ENCODE data around the gene FRMD3. TPM values are rescaled to one million over a fixed set of nuclear protein-coding genes. Genes with fewer than 3 reads are reported as not detected.

Gene FRMD3
- total RNA-seq, 1 donor from 2014 or later: 8.0 TPM

DNA sequence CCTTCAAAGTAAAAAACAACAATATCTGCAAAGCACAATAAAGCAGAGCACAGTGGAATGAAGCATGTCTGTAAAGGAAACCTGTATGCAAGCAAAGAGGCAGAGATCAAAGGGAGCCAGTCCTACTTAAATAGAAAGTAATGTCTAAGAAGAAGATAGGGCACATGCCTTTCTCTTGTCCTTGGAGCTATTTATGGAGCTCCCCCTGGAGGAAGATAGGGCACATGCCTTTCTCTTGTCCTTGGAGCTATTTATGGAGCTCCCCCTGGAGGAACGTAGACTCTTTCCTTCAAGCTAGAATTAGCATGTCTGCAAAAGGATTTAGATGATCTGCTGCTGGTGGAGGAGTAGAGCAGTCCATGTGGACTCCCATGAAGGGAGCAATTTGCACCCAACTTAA, 307.2 kb downstream of the FRMD3 start:
- no peak for DNase-seq (ENCODE audit: extremely low spot score, unreplicated experiment)
- peak; percentile 63 for TF ChIP-seq CTCF (conservative IDR thresholded peaks at IDR 0.05)
- H3K27me3 Mint-ChIP-seq: no peaks in the 10 kb centered on the region
- H3K9me3 Mint-ChIP-seq: peaks cover 7% of the 10 kb centered on the region
- no peak overlapping the region for H3K27ac Mint-ChIP-seq
- no peak overlapping the region for H3K4me3 Mint-ChIP-seq
- H3K36me3 Mint-ChIP-seq: no peaks in the 10 kb centered on the region
- no peaks in the 10 kb centered on the region for H3K4me1 Mint-ChIP-seq (ENCODE audit: unreplicated experiment)

DNA sequence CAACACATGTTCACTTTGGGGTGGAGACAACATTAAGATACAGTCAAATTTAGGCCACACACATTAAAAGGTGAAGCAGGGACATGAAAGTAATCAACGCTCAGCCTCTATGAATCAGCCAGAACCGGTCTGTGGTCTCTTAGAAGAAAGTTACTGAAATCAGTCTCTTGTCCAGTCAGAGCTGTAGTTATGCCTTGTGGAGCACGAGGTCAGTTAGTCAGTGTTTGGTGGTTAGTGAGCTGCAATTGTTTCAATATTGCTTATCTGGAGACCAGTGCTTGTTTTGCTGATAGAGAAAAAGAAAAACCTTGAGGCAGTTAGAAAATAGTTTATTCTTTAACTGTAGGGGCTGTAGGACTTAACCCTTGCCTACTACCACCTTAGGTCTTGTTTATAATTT, 317.5 kb downstream of the FRMD3 start:
- DNase-seq (ENCODE audit: extremely low spot score, unreplicated experiment): no peak
- H3K4me1 Mint-ChIP-seq (ENCODE audit: unreplicated experiment): peaks cover 20% of the 10 kb centered on the region
- peaks cover 2% of the 10 kb centered on the region for H3K36me3 Mint-ChIP-seq
- peak overlapping the region; percentile 87 for H3K27ac Mint-ChIP-seq
- no peaks in the 10 kb centered on the region for H3K9me3 Mint-ChIP-seq
- peaks cover 3% of the 10 kb centered on the region for H3K27me3 Mint-ChIP-seq
- TF ChIP-seq CTCF (conservative IDR thresholded peaks at IDR 0.05): no peak
- H3K4me3 Mint-ChIP-seq: peak overlapping the region; percentile 93

DNA sequence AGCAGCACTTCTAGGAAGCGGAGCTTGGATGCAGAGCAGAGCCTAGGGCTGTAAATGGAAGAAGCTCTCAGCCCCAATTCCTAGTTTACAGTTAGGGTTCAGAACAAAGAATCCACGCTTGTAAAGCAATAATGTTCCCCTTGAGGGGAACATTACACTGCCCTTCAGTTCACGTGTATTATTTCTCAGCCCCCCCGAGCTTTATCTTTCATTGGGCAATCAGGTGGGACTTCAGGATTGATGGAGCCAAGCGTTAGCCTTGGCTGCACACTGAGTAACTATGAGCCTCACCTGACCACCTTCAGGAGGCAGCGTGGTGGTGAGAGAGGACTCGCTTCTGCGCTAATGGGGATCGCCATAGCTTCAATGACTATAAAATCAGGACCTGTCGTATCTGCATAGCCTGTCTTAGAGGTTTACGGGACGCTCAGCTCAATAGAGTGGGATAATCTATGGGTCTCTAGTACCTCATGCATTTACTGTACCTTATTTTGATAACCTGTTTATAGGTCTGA, 318.2 kb downstream of the FRMD3 start:
- DNase-seq (ENCODE audit: extremely low spot score, unreplicated experiment): no peak
- Mint-ChIP-seq H3K36me3 (peaks cover 5% of the 10 kb centered on the region), H3K27ac (peak overlapping the region; percentile 87), H3K9me3 (no peaks in the 10 kb centered on the region), H3K4me1 (ENCODE audit: unreplicated experiment) (peaks cover 20% of the 10 kb centered on the region), H3K4me3 (peak overlapping the region; percentile 93), H3K27me3 (peaks cover 3% of the 10 kb centered on the region)
- no peak for TF ChIP-seq CTCF (conservative IDR thresholded peaks at IDR 0.05)

DNA sequence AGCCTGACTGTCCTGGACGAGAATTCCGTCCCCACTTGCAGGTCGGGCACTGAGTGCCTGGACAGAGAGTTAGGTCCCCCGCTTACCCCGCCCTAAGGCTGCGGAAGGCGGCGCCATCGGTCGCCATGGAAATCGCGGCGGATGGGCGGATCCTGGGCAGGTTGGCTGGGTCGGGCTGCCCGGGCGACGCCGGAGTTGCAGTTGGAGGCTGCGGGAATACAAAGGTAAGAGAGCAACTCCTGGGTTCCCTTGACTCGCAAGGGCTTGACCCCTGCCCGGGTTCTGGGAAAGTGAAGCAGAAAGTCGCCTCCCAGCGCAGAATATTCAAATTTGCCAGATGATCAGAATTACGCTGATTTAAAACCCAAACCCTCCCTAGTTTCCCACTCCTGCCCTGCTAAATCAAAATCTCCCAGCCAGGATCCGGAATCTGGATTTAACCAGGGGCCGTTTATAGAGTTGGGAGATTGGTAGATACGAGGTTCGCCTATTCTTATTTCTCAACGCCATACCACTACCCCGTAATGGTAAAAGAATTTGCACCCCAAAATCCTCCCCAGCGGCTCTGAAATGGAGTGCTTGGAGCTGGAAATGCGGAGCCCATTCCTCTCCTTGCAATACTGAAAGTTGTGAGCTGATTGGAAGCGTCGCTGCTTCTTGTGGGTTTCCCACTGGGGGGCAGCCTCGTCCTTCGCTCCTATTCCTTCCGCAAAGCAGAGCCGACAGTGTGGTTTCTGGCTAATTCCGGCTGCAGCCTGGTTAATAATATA, 318.9 kb downstream of the FRMD3 start:
- peaks cover 3% of the 10 kb centered on the region for H3K27me3 Mint-ChIP-seq
- H3K9me3 Mint-ChIP-seq: no peaks in the 10 kb centered on the region
- TF ChIP-seq CTCF (conservative IDR thresholded peaks at IDR 0.05): peak; percentile 72
- peaks cover 5% of the 10 kb centered on the region for H3K36me3 Mint-ChIP-seq
- DNase-seq (ENCODE audit: extremely low spot score, unreplicated experiment): peak; percentile 81
- H3K4me3 Mint-ChIP-seq: peak overlapping the region; percentile 93
- peaks cover 20% of the 10 kb centered on the region for H3K4me1 Mint-ChIP-seq (ENCODE audit: unreplicated experiment)
- peak overlapping the region; percentile 87 for H3K27ac Mint-ChIP-seq

DNA sequence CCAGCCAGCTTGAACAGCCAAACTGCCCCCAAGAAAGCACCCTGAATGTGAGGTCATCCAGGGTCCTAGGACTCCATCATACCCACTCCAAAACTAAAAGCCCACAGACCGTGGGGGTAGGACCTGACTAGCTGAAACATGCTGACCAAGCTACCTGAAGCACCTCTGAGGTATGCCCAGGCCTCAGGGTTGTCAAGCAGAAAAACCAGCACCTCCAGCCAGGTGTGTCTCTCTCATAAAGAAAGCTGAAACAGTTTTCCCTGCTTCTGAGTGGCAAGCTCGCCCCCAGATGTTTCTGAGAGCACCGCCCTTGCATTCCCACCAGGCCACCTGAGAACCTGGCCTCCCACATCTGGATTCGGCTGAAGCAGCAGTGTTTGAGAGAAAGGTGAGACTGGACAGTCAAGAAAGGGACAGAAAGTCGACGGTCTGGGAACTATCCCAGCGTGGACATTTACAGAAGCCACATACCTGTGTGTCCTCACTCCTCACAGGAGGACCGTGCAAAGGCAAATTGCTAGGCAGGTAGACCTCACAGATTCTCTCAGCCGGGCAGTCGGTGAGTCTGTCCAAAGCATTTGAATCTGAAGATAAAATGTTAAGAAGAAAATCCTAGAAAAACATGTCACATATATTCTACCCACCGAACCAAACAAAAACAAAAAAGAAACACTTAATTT, 319.6 kb downstream of the FRMD3 start:
- H3K27me3 Mint-ChIP-seq: peaks cover 3% of the 10 kb centered on the region
- peak overlapping the region; percentile 90 for H3K27ac Mint-ChIP-seq
- no peaks in the 10 kb centered on the region for H3K9me3 Mint-ChIP-seq
- DNase-seq (ENCODE audit: extremely low spot score, unreplicated experiment): no peak
- H3K4me3 Mint-ChIP-seq: peak overlapping the region; percentile 93
- no peak for TF ChIP-seq CTCF (conservative IDR thresholded peaks at IDR 0.05)
- peaks cover 5% of the 10 kb centered on the region for H3K36me3 Mint-ChIP-seq
- H3K4me1 Mint-ChIP-seq (ENCODE audit: unreplicated experiment): peaks cover 20% of the 10 kb centered on the region
